Measurements from ENCODE around the gene NPHP4.

DNA sequence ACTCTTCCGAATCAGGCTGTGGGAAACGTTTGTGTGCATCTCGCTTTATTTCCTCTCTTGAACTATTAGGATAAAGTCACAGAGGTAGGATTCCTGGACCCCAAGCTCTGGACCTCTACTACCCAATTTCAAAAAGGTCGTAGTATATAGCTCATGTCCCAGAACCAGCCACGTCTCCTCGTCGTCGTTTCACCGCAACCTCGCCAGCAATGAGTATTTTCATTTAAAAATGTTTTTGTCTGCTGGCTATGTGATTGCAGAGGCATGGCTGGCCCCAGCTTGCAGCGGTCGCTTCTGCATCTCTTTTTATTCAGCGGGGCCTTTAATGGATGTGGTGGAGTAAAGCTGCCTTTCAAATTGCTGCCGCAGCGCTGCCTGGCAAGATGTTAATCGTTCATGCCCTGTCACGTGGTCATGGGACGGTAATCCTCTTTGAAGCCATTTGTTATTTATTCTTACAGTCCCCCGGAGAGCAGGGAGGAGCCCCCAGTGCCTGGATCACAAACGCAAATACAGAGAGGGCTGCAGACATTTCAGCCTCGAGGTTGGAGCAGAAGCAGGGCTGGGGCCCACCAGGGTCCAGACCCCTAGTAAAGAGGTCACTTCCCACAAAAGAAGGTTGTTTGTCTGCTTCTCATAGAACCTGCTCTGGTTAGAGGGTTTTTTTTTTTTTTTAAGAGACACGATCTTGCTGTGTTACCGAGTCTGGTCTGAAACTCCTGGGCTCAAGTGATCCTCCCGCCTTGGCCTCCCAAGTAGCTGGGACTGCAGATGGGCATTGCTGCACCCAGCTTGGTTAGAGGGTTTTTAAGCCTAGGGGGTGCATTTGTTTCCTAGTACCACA is 11.6 kb upstream of the NPHP4 start:
- no peak for TF ChIP-seq CTCF (IDR thresholded peaks at IDR 0.05)
- no peak for TF ChIP-seq POLR2A (IDR thresholded peaks at IDR 0.05)
- no peak for TF ChIP-seq POLR2AphosphoS5 (IDR thresholded peaks at IDR 0.05; ENCODE audit: insufficient read depth in 1 of 2, low read depth in 1 of 2)
